SK-N-SH treated with all-trans-retinoic acid at 6 μM for 48 hours (cell line): Measurements from ENCODE around the gene ACTR2.
"Not testable (repeated sequence)": the region's sequence is repeated elsewhere in the genome, so short reads cannot be mapped to it uniquely, and the experiment has no call there.

Source experiments
- ATAC-seq: fragments of 200-7000 bp; cut with Tn5 transposase; 3 replicates; pipeline ENCODE4 v1.9.1; 2020; ENCODE audit warnings: mild to moderate bottlenecking, moderate library complexity
- BACH2 ChIP-seq: fragments of 250-450 bp; sonication (Bioruptor Pico); IDR thresholded peaks from 2 replicates; pipeline ENCODE4 v1.9.0; 2021; ENCODE audit warnings: mild to moderate bottlenecking, borderline replicate concordance
- CSDC2 ChIP-seq: fragments of 250-450 bp; sonication (Bioruptor Pico); IDR thresholded peaks from 2 replicates; pipeline ENCODE4 v1.5.0; 2020; ENCODE audit warnings: mild to moderate bottlenecking, moderate library complexity
- CSRNP3 ChIP-seq: fragments of 250-450 bp; sonication (Bioruptor Pico); IDR thresholded peaks from 2 replicates; pipeline ENCODE4 v1.5.1; 2021; ENCODE audit warnings: mild to moderate bottlenecking, moderate library complexity
- ESRRG ChIP-seq: fragments of 250-450 bp; sonication (Bioruptor Pico); IDR thresholded peaks from 2 replicates; pipeline ENCODE4 v1.6.1; 2021; ENCODE audit warnings: mild to moderate bottlenecking
- GLIS3 ChIP-seq: fragments of 250-450 bp; sonication (Bioruptor Pico); IDR thresholded peaks from 2 replicates; pipeline ENCODE4 v1.5.0; 2020; ENCODE audit warnings: mild to moderate bottlenecking, moderate library complexity
- PATZ1 ChIP-seq: fragments of 250-450 bp; sonication (Bioruptor Pico); IDR thresholded peaks from 2 replicates; pipeline ENCODE4 v1.8.0; 2020; ENCODE audit warnings: mild to moderate bottlenecking, moderate library complexity, borderline replicate concordance
- RARB ChIP-seq: fragments of 250-450 bp; sonication (Bioruptor Pico); IDR thresholded peaks from 2 replicates; pipeline ENCODE4 v1.8.0; 2021; ENCODE audit warnings: mild to moderate bottlenecking, moderate library complexity
- SNAI2 ChIP-seq: fragments of 250-450 bp; sonication (Bioruptor Pico); IDR thresholded peaks from 2 replicates; pipeline ENCODE4 v1.5.0; 2020; ENCODE audit warnings: mild to moderate bottlenecking, moderate library complexity
- TSHZ2 ChIP-seq: fragments of 250-450 bp; sonication (Bioruptor Pico); IDR thresholded peaks from 2 replicates; pipeline ENCODE4 v1.5.0; 2020; ENCODE audit warnings: mild to moderate bottlenecking, moderate library complexity
- ZC3H10 ChIP-seq: fragments of 250-450 bp; sonication (Bioruptor Pico); IDR thresholded peaks from 2 replicates; pipeline ENCODE4 v1.5.1; 2021; ENCODE audit warnings: mild to moderate bottlenecking, moderate library complexity
- ZFP3 ChIP-seq: fragments of 250-450 bp; sonication (Bioruptor Pico); IDR thresholded peaks from 2 replicates; pipeline ENCODE4 v1.5.0; 2020; ENCODE audit warnings: mild to moderate bottlenecking, moderate library complexity
- ZNF70 ChIP-seq: fragments of 450-650 bp; formaldehyde crosslinking; IDR thresholded peaks from 2 replicates; pipeline ENCODE4 v1.5.0; 2020; ENCODE audit warnings: mild to moderate bottlenecking, moderate library complexity
- ZNF8 ChIP-seq: fragments of 450-650 bp; formaldehyde crosslinking; IDR thresholded peaks from 2 replicates; pipeline ENCODE4 v1.5.0; 2020; ENCODE audit warnings: mild to moderate bottlenecking, moderate library complexity
- TF ChIP-seq, protein P1 (sequence below): fragments of 250-450 bp; sonication (Bioruptor Pico); IDR thresholded peaks from 2 replicates; pipeline ENCODE4 v1.5.1; 2020; ENCODE audit warnings: low read depth, mild to moderate bottlenecking, moderate library complexity

ACTR2 gene

GRCh38 chr2:65213035-65213434, 14.6 kb upstream of the ACTR2 start (continued):
- TF ChIP-seq BACH2 (CRISPR knock-in tag), result no peak

DNA sequence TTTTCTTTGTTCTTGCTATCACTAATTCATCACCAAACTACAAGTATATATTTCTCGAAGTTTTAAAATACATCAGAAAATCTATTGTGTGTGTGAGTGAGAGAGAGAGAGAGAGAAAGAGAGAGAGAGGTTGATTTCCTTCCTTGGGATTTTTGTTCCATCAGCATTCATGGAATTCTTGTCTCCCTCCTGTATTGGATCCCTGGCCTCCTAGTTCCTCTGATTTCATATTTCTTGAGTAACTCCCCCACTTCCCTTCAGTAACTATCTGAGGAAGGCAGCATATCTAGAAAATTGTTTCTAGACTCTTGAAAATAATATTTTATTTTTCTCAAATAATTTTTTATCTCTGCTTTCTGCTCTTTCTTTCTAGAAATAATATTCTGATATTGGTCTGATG, 13.3 kb upstream of the ACTR2 start:
- no peak for TF ChIP-seq CSDC2 (CRISPR knock-in tag)
- no peak for ATAC-seq

- TF ChIP-seq SNAI2, result no peak
- TF ChIP-seq ZC3H10 (CRISPR knock-in tag), result no peak
- TF ChIP-seq CSDC2 (CRISPR knock-in tag), result no peak
- TF ChIP-seq PATZ1 (CRISPR knock-in tag), result no peak
- no peak for TF ChIP-seq RARB (CRISPR knock-in tag)
- no peak for TF ChIP-seq ZFP3 (CRISPR knock-in tag)
- ATAC-seq, result no peak
Measured at GRCh38 chr2:65214843-65215242, 12.8 kb upstream of the ACTR2 start.

- TF ChIP-seq ZNF8 (CRISPR knock-in tag), result no peak
- no peak for TF ChIP-seq GLIS3 (CRISPR knock-in tag)
- TF ChIP-seq ESRRG, result no peak
- no peak for ATAC-seq
Measured at GRCh38 chr2:65215946-65216345, 11.7 kb upstream of the ACTR2 start.

GRCh38 chr2:65220432-65221131, 7.0 kb upstream of the ACTR2 start:
- no peak for ATAC-seq
- TF ChIP-seq ZNF70 (CRISPR knock-in tag) (no peak), CSRNP3 (CRISPR knock-in tag) (no peak), PATZ1 (CRISPR knock-in tag) (no peak), ESRRG (no peak), TSHZ2 (CRISPR knock-in tag) (no peak)
- TF ChIP-seq, protein P1, sequence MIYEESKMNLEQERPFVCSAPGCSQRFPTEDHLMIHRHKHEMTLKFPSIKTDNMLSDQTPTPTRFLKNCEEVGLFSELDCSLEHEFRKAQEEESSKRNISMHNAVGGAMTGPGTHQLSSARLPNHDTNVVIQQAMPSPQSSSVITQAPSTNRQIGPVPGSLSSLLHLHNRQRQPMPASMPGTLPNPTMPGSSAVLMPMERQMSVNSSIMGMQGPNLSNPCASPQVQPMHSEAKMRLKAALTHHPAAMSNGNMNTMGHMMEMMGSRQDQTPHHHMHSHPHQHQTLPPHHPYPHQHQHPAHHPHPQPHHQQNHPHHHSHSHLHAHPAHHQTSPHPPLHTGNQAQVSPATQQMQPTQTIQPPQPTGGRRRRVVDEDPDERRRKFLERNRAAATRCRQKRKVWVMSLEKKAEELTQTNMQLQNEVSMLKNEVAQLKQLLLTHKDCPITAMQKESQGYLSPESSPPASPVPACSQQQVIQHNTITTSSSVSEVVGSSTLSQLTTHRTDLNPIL (CRISPR knock-in tag), result no peak

GRCh38 chr2:65221275-65221674, 6.4 kb upstream of the ACTR2 start:
- not testable (repeated sequence) for ATAC-seq
